ENCODE data around the gene MAPKAP1.

GRCh38 chr9:125416517-125416916 lies 290.5 kb downstream of the MAPKAP1 start:
- TF ChIP-seq CTCF (IDR thresholded peaks at IDR 0.05; ENCODE audit: low read depth, low read length, poor library complexity, severe bottlenecking) (no peak), EZH2phosphoT487 (IDR thresholded peaks at IDR 0.05; ENCODE audit: borderline replicate concordance, low read length) (no peak)
